GM18511 (cell line): Measurements from ENCODE around the gene HEATR5B.
"Not testable (repeated sequence)": the region's sequence is repeated elsewhere in the genome, so short reads cannot be mapped to it uniquely, and the experiment has no call there.

ENCODE experiments used
- ATAC-seq: cut with Tn5 transposase; IDR thresholded peaks from one replicate; pipeline ENCODE4 v1.9.1; 2021; ENCODE audit warnings: mild to moderate bottlenecking, moderate library complexity; ENCODE audit not compliant: unreplicated experiment

The HEATR5B gene

DNA sequence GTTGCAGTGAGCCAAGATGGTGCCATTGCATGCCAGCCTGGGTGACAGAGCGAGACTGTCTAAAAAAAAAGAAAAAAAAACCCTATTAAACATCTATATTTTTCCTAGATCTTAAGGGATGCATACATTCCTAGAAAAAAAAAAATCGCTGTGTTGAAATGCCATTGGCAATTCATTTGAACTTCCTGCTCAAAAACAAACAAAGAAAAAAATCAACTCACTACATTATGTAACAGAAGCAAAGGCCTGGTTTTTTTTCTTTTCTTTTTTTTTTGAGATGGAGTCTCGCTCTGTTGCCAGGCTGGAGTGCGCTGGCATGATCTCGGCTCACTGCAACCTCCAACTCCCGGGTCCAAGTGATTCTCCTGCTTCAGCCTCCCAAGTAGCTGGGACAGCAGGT, 96.2 kb downstream of the HEATR5B start:
- ATAC-seq = no peak

DNA sequence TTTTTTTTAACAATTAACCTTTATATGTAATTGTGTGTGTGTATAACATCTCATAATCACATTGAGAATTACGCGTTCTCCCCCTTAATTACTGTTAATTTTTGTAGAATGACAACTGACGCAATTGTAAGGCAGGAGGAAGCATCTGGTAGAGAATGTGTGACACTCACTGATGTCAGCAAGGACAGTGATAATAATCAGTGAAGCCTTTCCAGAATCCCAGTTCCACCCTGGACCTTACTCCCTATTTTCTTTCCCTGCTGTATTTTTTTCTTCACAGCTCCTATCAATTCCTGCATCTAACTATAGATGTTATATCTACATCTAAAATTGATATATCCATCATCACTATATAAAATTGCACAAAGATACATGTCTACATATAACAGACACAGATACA, 101.7 kb downstream of the HEATR5B start:
- ATAC-seq = no peak

DNA sequence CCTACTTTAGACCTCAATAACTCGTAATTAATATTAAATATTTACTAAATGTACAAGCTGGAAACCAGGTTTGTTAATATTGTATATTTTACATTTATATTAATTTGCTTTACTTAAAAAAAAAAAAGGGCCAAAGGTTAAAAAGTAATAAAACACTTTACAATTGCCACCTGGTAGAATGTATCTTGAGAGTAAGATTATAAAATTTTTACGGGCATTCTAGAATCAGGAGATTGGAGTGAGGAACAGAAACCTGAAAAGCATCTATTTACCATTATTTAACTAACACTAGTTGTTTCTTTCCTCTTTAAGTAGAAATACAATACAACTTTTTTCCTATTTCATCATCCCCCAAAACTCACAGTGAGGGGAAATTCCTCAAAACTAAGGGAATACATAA, 102.3 kb downstream of the HEATR5B start:
- no peak for ATAC-seq

- ATAC-seq = not testable (repeated sequence)
These were observed 105.2 kb downstream of the HEATR5B start for GRCh38 chr2:36979007-36979406.

GRCh38 chr2:36976065-36976464, 108.1 kb downstream of the HEATR5B start:
- no peak for ATAC-seq

GRCh38 chr2:36975306-36975705, 108.9 kb downstream of the HEATR5B start:
- no peak for ATAC-seq

DNA sequence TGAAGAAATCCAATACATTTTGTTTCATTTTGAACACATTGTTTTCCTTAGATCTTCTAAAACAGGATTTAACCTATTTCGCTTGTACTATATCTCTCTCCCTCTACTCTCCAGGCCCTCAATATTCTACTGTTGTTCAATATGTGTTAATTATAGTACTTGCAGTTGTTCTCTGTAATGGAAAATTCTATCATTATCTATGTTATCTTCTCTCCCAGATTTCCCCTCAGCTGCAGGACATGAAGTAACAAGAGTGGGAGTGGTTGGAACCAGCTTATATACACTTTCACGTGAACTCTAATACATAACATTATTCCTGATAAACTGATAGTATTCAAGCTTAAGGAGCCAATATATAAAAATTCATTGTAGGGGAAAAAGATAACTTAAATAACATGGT, 110.9 kb downstream of the HEATR5B start:
- ATAC-seq = no peak

GRCh38 chr2:36971990-36972389, 112.2 kb downstream of the HEATR5B start:
- no peak for ATAC-seq

- ATAC-seq = no peak
These were observed 116.8 kb downstream of the HEATR5B start for GRCh38 chr2:36967236-36967876.

GRCh38 chr2:36966370-36967235, 117.6 kb downstream of the HEATR5B start, which contains the start of gene STRN:
Gene STRN (minus strand): TSS chr2:36966536. CDS start chr2:36966463, 73 bp downstream.
- peak; percentile 97 for ATAC-seq

DNA sequence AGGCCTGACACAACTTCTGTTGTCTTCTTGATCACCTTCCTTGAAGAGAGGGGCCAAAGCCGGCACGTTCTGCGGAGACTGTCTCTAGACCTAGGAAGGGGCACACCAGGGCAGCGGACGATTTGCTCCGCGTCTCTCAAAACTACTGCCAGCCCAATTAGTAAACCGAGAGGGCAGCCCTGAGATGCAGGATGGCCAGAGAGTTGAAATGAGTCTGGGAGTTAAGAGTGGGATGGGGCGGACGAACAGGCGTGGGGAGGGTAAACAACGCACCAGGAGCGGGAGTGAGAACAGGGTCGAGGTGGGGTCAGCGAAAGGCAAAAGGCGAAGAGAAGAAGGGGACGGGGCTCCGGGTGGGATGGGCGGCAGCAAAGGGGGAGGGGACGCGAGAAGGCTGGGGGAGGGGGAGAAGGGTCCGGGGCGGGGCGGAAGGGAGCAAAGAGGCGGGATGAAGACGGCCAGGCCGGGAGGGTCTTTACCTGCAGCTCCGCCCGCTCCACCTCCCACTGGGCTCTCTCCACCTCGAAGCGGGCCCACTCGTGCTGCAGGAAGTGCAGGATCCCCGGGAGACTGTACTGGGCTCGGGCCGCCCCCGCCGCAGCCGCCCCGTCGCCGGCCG, 118.3 kb downstream of the HEATR5B start:
- ATAC-seq = peak; percentile 33

DNA sequence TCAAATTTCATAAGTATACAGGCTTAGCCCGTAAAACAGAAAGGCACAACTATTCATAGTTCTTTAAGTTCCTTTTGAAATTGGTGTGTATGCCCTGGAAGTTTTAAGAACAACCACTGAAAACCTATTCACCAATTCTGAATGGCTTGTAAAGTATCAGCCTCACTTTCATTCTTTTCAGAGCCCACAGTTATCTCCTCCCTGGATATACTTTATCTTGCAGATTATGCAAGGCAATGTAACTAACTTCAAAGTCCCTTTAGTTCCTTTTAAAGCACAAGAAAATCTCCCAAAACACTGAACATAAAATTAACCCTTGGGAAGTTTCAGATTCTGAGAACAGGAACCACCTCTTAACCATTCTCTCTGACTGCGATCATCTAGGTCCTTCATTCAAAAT, 119.0 kb downstream of the HEATR5B start:
- no peak for ATAC-seq

DNA sequence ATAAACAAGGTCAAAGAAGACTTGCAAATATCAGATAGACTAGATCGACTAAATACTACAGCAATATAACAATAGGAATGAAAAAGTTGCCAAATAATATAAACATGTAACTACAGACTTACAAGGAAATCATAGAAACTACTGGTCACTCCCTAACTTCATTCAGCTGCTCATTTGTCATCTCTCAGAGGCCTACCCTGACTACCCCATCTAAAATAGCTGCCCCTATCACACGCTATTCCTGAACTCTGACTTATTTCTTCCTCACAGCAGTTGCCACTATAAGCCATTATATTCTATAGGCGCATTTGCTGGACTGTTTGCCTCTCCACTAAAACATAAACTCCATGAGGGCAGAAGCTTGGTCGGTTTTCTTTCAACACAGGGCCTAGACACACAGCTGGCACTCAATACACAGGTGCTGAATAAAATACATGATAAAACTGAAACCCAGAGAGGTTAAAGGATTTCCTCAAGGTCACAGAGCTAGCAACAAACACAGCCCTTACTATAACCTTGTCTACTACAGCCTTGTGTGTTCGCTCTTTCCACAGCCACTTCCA, 119.6 kb downstream of the HEATR5B start:
- no peak for ATAC-seq

GRCh38 chr2:36963734-36964133, 120.4 kb downstream of the HEATR5B start:
- ATAC-seq = no peak

DNA sequence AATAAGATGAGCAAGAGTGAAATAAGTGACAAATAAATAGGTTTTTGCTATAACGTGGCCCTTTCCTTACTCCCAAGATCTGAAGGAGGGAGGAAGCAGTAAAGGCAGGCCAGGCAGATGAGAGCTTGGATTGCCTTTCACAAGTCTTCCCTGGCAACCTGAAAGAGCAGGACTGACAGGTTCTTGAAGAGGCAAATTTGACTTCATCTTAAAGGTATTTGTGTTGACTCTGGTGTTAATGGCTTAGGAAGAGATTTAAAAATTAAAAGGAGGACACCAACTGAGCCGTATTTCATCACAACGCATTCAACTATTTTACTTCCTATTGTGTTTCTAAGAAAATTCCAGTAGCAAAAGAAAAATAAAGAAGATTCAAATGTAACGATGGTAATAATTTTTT, 121.1 kb downstream of the HEATR5B start:
- ATAC-seq = no peak

- no peak for ATAC-seq
These were observed 123.4 kb downstream of the HEATR5B start for GRCh38 chr2:36960773-36961172.

- ATAC-seq = no peak
These were observed 124.0 kb downstream of the HEATR5B start for GRCh38 chr2:36960005-36960675.

- no peak for ATAC-seq
These were observed 129.1 kb downstream of the HEATR5B start for GRCh38 chr2:36954977-36955607.

GRCh38 chr2:36952748-36953197, 131.4 kb downstream of the HEATR5B start:
- no peak for ATAC-seq

DNA sequence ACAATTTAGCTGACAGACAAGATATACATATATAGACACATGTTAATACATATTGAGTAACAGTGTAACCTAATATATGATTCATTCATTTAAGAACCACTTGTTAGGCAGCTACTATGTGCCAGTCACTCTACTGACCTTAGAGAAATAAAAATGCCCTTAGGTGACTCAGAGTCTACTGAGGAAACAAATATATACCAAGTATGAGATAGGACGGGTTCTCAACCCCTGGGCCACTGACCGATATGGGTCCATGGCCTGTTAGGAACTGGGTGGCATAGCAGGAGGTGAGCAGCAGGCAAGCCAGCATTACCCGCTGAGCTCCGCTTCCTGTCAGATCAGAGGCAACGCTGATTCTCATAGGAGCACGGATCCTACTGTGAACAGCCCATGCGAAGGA, 132.6 kb downstream of the HEATR5B start:
- no peak for ATAC-seq
